Cardiac muscle cell (in vitro differentiated cells and primary cell): Measurements from ENCODE around the gene FAM9C. TPM values are rescaled to one million over a fixed set of nuclear protein-coding genes. Genes with fewer than 3 reads are reported as not detected.
"Not testable (repeated sequence)": the region's sequence is repeated elsewhere in the genome, so short reads cannot be mapped to it uniquely, and the experiment has no call there.

Experiments
- DNase-seq, 2 donors: peaks; one replicate each; pipeline versions ENCODE4 v3.0.0 to v3.0.0-alpha.2; 2010 to 2017; ENCODE audit warnings: low read depth in 1 of 2, low spot score in 1 of 2
- H3K27ac ChIP-seq: fragments of 200-600 bp; sonication (generic); 2 replicates; pipeline ENCODE4 v1.5.1; 2016
- H3K27me3 ChIP-seq: fragments of 200-600 bp; sonication (generic); 2 replicates; pipeline ENCODE4 v1.6.0; 2016; ENCODE audit warnings: control low read depth
- H3K36me3 ChIP-seq: fragments of 200-600 bp; sonication (generic); 2 replicates; pipeline ENCODE4 v1.5.1; 2016; ENCODE audit warnings: control low read depth
- H3K4me1 ChIP-seq: fragments of 200-600 bp; sonication (generic); 2 replicates; pipeline ENCODE4 v1.8.1; 2017; ENCODE audit warnings: low read depth, mild to moderate bottlenecking, mixed run types
- H3K4me3 ChIP-seq: fragments of 200-600 bp; sonication (generic); 2 replicates; pipeline ENCODE4 v1.5.1; 2016; ENCODE audit warnings: mild to moderate bottlenecking
- H3K9me3 ChIP-seq: fragments of 200-600 bp; sonication (generic); 2 replicates; pipeline ENCODE4 v1.5.1; 2017; ENCODE audit warnings: low read depth, mild to moderate bottlenecking, control low read depth
- polyA plus RNA-seq: library from polyadenylated mRNA; unstranded; fragments of >200 nt; fragmentation: Nextera tagmentation; extraction: Ambion mirVana; gene quantifications from 2 replicates; pipeline ENCODE4 v1.2.1, GENCODE V29; 2016
- total RNA-seq: library from RNA; depleted of rRNA; stranded (reverse); fragments of >200 nt; gene quantifications from 2 replicates; pipeline ENCODE4 v1.2.3, GENCODE V29; 2016
- TF ChIP-seq, protein P1 (sequence below): IDR thresholded peaks from 2 replicates; pipeline ENCODE4 v1.5.1; 2012; ENCODE audit warnings: low read depth, mild to moderate bottlenecking, low read length

Gene FAM9C
- total and polyA plus RNA-seq, 2 experiments from 2014 or later, result not detected

DNA sequence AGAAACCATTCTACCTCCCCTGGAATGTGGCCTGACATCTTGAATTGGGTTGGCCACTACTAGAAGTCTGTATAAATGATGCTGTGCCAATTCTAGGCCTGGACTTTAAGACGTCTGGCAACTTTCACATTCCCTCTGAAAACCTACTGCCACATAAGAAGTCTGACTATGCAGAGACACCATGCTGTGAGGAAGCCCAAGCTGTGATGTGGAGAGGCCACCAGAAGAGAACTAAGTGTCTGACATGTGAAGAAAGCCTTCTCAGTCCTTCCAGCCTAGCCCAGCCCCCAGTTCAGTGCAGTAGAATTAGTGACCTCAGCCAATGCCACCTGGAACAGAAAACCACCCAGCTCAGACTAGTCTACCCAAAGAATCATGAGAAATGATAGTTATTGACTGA, 24.2 kb upstream of the FAM9C start:
- TF ChIP-seq, protein P1, sequence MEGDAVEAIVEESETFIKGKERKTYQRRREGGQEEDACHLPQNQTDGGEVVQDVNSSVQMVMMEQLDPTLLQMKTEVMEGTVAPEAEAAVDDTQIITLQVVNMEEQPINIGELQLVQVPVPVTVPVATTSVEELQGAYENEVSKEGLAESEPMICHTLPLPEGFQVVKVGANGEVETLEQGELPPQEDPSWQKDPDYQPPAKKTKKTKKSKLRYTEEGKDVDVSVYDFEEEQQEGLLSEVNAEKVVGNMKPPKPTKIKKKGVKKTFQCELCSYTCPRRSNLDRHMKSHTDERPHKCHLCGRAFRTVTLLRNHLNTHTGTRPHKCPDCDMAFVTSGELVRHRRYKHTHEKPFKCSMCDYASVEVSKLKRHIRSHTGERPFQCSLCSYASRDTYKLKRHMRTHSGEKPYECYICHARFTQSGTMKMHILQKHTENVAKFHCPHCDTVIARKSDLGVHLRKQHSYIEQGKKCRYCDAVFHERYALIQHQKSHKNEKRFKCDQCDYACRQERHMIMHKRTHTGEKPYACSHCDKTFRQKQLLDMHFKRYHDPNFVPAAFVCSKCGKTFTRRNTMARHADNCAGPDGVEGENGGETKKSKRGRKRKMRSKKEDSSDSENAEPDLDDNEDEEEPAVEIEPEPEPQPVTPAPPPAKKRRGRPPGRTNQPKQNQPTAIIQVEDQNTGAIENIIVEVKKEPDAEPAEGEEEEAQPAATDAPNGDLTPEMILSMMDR, result no peak
- H3K36me3 ChIP-seq, result no peaks in the 10 kb centered on the region
- H3K9me3 ChIP-seq, result no peaks in the 10 kb centered on the region
- no peak overlapping the region for H3K27ac ChIP-seq
- H3K27me3 ChIP-seq, result no peaks in the 10 kb centered on the region
- H3K4me3 ChIP-seq, result no peak overlapping the region
- DNase-seq, result no peak
- H3K4me1 ChIP-seq, result no peaks in the 10 kb centered on the region

DNA sequence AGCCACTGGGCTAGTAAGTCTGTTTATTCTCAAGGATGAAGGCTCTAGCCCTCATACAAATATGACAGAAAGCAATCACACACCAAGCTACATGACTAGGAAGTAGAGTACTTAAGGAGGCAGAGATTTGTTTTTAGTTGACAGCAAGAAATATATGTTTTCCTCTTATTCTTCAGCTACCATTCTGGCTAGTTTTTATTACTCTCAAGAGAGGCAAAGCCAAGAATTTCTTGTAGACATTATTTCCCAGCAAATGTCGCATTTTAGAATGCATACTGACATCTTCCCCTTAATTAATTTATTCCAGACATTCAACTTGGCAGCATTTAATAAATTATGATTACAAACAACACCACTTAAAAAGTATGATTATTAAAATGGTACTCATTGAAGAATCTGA, 23.4 kb upstream of the FAM9C start:
- Histone ChIP-seq H3K4me1 (no peaks in the 10 kb centered on the region), H3K27ac (no peak overlapping the region), H3K4me3 (no peak overlapping the region), H3K27me3 (no peaks in the 10 kb centered on the region), H3K36me3 (no peaks in the 10 kb centered on the region), H3K9me3 (no peaks in the 10 kb centered on the region)
- DNase-seq, result no peak
- TF ChIP-seq, protein P1, result no peak

DNA sequence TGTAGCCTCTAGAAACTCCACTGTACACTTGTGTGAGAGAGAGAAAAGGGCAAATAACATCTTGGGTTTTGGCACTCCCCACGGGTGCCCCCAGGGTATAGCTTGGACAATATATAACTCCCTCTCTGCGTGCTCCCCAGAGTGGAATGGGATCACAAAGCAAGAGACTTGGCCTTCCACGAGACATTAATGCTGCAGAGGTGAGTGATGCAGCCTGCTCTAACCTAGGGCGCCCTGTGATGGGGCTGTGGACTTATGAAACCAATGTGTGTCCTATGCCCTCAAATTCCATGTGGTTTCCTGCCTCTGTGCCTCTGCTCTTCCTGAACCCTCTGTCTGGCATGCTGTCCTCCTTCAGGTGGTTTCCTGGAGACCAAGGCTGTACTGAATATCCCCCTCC, 22.0 kb upstream of the FAM9C start:
- Histone ChIP-seq H3K9me3 (no peaks in the 10 kb centered on the region), H3K36me3 (no peaks in the 10 kb centered on the region), H3K4me3 (no peak overlapping the region), H3K27ac (no peak overlapping the region), H3K4me1 (no peaks in the 10 kb centered on the region), H3K27me3 (no peaks in the 10 kb centered on the region)
- TF ChIP-seq, protein P1, result no peak
- no peak for DNase-seq

DNA sequence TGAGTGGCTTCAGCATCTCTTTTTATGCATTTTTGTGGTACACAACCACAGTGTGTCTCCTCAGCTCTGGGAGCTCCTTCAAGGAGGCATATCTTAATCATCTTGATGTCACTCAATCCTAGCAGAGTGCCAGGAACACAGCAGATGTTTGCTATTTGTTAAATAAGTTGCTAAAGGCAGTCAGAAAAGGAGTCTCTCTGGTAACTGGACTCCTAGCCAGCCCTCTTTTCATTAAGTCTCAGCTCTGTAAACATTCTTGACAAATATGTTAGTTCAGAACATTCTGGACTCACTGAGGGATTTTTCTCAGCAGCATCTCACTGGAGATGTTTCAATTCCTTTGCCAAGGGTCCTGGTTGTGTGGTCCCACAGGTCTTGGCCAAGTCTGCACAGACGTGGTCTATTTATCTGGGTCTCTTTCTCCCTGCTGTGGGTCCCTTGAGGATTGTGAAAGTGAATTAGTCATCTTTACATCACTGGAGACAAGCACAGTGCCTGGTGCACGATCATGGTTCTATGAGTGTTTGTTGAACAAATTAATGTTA, 20.3 kb upstream of the FAM9C start:
- TF ChIP-seq, protein P1, result no peak
- Histone ChIP-seq H3K36me3 (no peaks in the 10 kb centered on the region), H3K27me3 (no peaks in the 10 kb centered on the region), H3K4me3 (no peak overlapping the region), H3K27ac (no peak overlapping the region), H3K9me3 (no peaks in the 10 kb centered on the region), H3K4me1 (no peaks in the 10 kb centered on the region)
- peak in 1 of 2 donors; percentile 85 for DNase-seq

DNA sequence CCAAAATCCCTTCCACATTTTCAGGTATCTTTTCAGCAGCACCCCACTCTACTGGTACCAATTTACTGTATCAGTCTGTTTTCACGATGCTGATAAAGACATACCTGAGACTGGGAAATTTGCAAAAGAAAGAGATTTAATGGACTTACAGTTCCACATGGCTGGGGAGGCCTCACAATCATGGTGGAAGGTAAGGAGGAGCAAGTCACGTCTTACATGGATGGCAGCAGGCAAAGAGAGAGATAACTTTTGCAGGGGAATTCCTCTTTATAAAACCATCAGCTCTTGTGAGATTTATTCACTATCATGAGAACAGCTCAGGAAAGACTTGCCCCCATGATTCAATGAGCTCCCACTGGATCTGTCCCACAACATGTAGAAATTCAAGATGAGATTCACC, 18.7 kb upstream of the FAM9C start:
- not testable (repeated sequence) for H3K27ac ChIP-seq, H3K4me3 ChIP-seq, H3K36me3 ChIP-seq, DNase-seq, H3K27me3 ChIP-seq, H3K9me3 ChIP-seq, H3K4me1 ChIP-seq

DNA sequence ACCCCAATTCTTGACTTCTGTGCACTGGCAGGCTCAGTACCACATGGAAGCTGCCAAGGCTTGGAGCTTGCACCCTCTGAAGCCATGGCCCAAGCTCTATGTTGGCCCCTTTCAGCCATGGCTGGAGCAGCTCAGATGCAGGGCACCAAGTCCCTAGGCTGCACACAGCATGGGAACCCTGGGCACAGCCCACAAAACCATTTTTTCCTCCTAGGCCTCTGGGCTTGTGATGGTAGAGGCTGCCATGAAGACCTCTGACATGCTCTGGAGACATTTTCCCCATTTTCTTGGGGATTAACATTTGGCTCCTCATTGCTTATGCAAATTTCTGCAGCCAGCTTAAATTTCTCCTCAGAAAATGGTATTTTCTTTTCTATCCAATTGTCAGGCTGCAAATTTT, 17.9 kb upstream of the FAM9C start:
- H3K27ac ChIP-seq, H3K9me3 ChIP-seq, H3K36me3 ChIP-seq, DNase-seq, H3K27me3 ChIP-seq, H3K4me3 ChIP-seq, H3K4me1 ChIP-seq: not testable (repeated sequence)

DNA sequence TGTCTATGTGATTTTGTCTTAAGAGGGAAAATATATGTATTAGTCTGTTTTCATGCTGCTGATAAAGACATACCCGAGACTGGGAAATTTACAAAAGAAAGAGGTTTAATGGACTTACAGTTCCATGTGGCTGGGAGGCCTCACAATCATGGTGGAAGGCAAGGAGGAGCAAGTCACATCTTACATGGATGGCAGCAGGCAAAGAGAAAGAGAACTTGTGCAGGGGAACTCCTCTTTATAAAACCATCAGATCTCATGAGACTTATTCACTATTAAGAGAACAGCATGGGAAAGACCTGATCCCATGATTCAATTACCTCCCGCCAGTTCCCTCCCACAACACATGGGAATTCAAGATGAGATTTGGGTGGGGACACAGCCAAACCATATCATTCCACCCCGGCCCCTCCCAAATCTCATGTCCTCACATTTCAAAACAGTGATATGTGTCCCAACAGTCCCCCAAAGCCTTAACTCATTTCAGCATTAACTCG, 16.8 kb upstream of the FAM9C start:
- not testable (repeated sequence) for H3K4me3 ChIP-seq, H3K27ac ChIP-seq, H3K36me3 ChIP-seq, H3K4me1 ChIP-seq, H3K9me3 ChIP-seq, H3K27me3 ChIP-seq, DNase-seq
